Pulmonary artery endothelial cell (primary cell): Measurements from ENCODE around the gene ADRA2B. TPM values are rescaled to one million over a fixed set of nuclear protein-coding genes. Genes with fewer than 3 reads are reported as not detected.

Experiments
- DNase-seq: peaks from one replicate; pipeline ENCODE4 v3.0.0-alpha.2; 2011; ENCODE audit warnings: low read depth, low spot score
- total RNA-seq: library from RNA; depleted of rRNA; stranded (reverse); fragments of >200 nt; gene quantifications from 2 replicates; pipeline ENCODE4 v1.2.3, GENCODE V29; 2014

The ADRA2B gene
- total RNA-seq, 1 donor from 2014 or later: not detected

GRCh38 chr2:96138179-96139145 is 22.1 kb upstream of the ADRA2B start, which contains the start of gene ASTL:
Gene ASTL (minus strand): TSS chr2:96138502. CDS start chr2:96138436, 66 bp downstream.
- no peak for DNase-seq

- DNase-seq: no peak
Measured at GRCh38 chr2:96137321-96138178, 21.2 kb upstream of the ADRA2B start.

- DNase-seq: no peak
Measured at GRCh38 chr2:96136129-96136720, 19.9 kb upstream of the ADRA2B start.

- DNase-seq: no peak
Measured at GRCh38 chr2:96135621-96136020, 19.2 kb upstream of the ADRA2B start.

GRCh38 chr2:96135171-96135570 is 18.8 kb upstream of the ADRA2B start:
- DNase-seq: no peak

GRCh38 chr2:96134421-96134820 is 18.1 kb upstream of the ADRA2B start:
- DNase-seq: no peak

GRCh38 chr2:96131813-96132745 is 15.7 kb upstream of the ADRA2B start:
- no peak for DNase-seq

GRCh38 chr2:96131152-96131812 is 14.9 kb upstream of the ADRA2B start:
- no peak for DNase-seq

- no peak for DNase-seq
Measured at GRCh38 chr2:96130483-96130882, 14.1 kb upstream of the ADRA2B start.

- DNase-seq: no peak
Measured at GRCh38 chr2:96129528-96130120, 13.3 kb upstream of the ADRA2B start.

- no peak for DNase-seq
Measured at GRCh38 chr2:96128456-96128855, 12.1 kb upstream of the ADRA2B start.

- no peak for DNase-seq
Measured at GRCh38 chr2:96124406-96125265, 8.3 kb upstream of the ADRA2B start.

GRCh38 chr2:96123936-96124335 is 7.6 kb upstream of the ADRA2B start:
- DNase-seq: no peak

- no peak for DNase-seq
Measured at GRCh38 chr2:96123290-96123689, 6.9 kb upstream of the ADRA2B start.

GRCh38 chr2:96122391-96122790 is 6.0 kb upstream of the ADRA2B start:
- no peak for DNase-seq

GRCh38 chr2:96121414-96121813 is 5.0 kb upstream of the ADRA2B start:
- no peak for DNase-seq

- DNase-seq: no peak
Measured at GRCh38 chr2:96120991-96121390, 4.6 kb upstream of the ADRA2B start.

GRCh38 chr2:96120091-96120720 is 3.8 kb upstream of the ADRA2B start:
- DNase-seq: no peak
